ENCODE measurements around the gene MKRN1. TPM values are rescaled to one million over a fixed set of nuclear protein-coding genes. Genes with fewer than 3 reads are reported as not detected.
"Not testable (repeated sequence)": the region's sequence is repeated elsewhere in the genome, so short reads cannot be mapped to it uniquely, and the experiment has no call there.

The MKRN1 gene
- total RNA-seq, 1 donor from 2014 or later: 108 TPM

DNA sequence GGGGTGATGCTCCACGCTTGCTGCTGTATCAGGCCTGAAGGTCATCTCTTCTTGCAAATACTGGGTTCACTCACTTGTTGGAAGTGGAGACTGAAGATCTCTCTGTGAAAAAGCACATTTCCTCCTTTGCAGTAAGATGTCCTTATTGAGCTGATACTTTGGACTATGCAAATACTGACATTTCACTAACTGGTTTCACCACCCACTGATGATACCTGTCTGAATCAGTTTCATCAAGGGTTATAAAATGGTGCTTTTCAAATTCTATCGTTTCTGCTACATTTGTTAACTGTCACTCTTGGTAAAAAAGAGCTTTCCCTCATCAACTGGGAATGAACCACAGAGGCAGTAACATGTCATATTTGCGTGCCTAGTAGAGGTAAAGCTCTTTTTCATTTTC, 39.9 kb downstream of the MKRN1 start:
- no peak for DNase-seq (ENCODE audit: low spot score)

- DNase-seq (ENCODE audit: low spot score): no peak
Observed at GRCh38 chr7:140435252-140435895, 43.9 kb downstream of the MKRN1 start.

- DNase-seq (ENCODE audit: low spot score): no peak
Observed at GRCh38 chr7:140433396-140433795, 45.9 kb downstream of the MKRN1 start.

DNA sequence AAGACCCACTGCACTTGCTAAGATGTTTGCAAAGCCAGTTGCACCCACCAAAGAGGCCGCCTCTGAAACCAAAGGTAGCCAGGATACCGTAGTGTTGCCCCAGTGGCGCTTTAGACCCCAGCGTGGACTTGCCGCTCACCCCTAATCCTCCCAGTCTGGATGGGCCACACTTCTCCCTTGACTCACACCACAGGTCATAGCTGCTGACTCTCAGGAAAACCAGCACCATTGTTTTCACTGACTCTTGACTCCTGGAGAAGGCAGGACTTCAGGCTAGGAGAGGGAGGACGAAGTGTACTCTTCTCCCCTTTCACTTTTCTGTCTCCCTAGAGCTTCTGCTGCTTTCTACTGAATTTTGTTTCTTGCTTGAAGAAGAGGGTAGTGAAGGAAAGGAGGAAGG, 53.2 kb downstream of the MKRN1 start:
- no peak for DNase-seq (ENCODE audit: low spot score)

- no peak for DNase-seq (ENCODE audit: low spot score)
Observed at GRCh38 chr7:140425718-140426117, 53.6 kb downstream of the MKRN1 start.

GRCh38 chr7:140423501-140423900, 55.8 kb downstream of the MKRN1 start:
- DNase-seq (ENCODE audit: low spot score): no peak

GRCh38 chr7:140421521-140421920, 57.8 kb downstream of the MKRN1 start:
- no peak for DNase-seq (ENCODE audit: low spot score)

DNA sequence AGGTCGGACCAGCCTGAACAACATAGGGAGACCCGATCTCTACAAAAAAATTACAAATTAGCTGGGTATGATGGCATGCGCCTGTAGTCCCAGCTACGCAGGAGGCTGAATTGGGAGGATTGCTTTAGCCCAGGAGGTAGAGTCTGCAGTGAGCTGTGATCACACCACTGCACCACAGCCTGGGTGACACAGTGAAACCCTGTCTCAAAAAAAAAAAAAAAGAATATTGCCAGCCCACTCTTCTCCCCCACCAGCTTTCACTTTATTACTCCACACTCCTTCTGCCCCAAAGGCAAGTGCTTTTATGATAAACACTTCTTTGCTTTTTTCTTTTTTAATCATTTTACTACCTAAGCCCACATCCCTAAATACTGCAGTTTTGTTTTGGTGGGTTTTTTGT, 60.7 kb downstream of the MKRN1 start:
- DNase-seq (ENCODE audit: low spot score): no peak

GRCh38 chr7:140418156-140418472, 61.2 kb downstream of the MKRN1 start:
- not testable (repeated sequence) for DNase-seq (ENCODE audit: low spot score)

GRCh38 chr7:140417456-140418155, 61.7 kb downstream of the MKRN1 start:
- DNase-seq (ENCODE audit: low spot score): no peak

DNA sequence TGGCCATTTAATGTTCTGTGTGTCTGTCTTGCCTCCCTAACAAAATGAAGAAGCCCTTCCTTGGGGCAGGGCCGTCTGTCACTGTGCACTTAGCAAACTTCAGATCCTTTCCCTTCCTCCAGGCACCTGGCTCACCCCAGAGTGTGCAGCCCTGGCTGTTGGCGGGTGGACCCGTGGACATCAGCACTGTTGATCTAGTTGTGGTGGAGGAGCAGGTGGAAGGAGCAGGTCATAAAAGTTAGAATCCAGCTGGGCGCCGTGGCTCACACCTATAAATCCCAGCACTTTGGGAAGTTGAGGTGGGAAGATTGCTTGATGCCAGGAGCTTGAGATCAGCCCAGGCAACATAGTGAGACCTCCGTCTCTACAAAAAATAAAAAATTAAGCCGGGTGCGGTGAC, 62.7 kb downstream of the MKRN1 start:
- DNase-seq (ENCODE audit: low spot score): no peak

- DNase-seq (ENCODE audit: low spot score): not testable (repeated sequence)
Observed at GRCh38 chr7:140415816-140416215, 63.5 kb downstream of the MKRN1 start.

DNA sequence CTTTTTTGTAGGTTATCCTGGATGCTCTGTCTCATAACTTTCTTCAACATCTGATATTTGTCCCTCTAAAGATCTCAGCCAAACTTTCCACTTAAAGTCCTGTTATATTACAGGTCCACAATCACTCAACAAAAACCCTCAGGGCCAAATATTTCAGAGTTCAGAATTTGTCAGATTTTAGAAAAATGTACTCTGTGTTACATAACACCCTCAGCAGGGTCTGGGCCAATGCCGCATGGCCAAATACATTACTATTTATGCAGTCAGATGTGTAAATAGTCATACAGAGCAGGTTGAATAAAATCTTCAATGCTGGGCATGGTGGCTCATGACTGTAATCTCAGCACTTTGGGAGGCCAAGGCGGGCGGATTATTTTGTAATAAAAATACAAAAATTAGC, 63.9 kb downstream of the MKRN1 start:
- no peak for DNase-seq (ENCODE audit: low spot score)

DNA sequence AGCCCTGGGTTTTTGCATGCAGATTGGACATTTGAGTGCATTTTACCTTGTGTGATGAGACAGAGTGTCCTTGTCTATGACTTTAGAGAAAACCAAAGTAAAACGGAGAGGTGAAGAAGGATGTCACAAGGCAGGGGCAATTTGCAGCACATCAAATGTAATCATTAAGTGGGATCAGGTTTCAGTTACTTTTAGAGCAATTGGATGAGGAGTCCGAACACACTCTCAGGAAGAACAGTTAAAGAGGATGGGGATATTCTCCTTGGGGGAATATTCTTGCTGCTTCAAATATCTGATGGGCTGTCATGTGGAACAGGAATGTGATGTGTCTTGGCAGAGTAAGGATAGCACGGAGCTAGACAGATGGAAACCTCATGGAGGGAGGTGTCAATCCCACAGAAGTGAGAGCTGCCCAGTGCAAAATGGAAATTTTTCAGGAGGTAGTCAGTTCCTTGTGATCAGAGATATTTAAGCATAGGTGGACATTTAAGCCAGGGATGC, 74.7 kb downstream of the MKRN1 start:
- DNase-seq (ENCODE audit: low spot score): no peak

DNA sequence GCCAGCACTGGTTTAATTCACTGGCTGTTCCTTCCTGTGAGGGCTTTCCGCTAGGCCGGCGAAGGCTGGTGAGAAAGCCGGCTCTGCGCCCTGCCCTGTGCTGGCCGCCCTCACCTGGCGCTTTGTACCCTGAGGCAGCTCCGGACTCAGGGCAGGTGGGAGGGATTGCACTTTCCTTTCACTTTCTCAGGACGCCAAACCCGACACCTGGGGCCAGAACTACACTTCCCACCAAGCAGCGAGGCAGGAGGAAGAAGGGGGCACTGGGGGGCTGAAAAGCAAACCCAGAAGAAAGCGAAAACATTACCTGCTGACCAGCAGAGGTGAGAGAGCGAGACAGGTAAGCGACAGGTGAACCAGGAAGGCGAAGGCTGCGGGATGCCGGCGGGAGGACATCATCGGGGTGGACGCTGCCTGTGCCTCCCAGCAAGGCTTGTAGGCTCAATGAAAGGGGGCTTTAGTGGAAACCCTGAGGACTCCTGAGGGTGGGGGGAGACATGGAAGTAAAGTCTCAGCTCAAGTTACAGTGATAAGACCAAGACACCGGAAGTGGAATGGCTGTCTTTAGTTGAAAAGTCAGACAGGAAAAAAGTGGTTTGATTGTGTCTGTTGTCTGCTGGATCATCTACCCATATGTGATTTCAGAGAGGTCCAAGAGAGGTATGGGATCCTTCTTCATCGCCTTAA, 75.3 kb downstream of the MKRN1 start, which contains the start of gene RAB19:
Gene RAB19, plus strand, starts transcription at position 181 of the 687 bp plus-strand sequence. CDS start 3,589 bp downstream, outside the sequence.
- DNase-seq (ENCODE audit: low spot score): peak; percentile 52

Other genes starting within 250 kb of the MKRN1 start
- gene SLC37A3, start 81.0 kb downstream of the MKRN1 start, total RNA-seq: 35.8 TPM
- gene RAB19, start 75.4 kb downstream of the MKRN1 start, total RNA-seq: 3.7 TPM
- gene DENND2A, start 161.3 kb upstream of the MKRN1 start, total RNA-seq: 14.9 TPM
- gene ADCK2, start 193.4 kb upstream of the MKRN1 start, total RNA-seq: 28.9 TPM
- 180 TPM for gene NDUFB2, start 217.2 kb upstream of the MKRN1 start, total RNA-seq

Data from ureter (tissue), 1 donor.